Measurements from ENCODE around the gene PISD.
A peak's percentile ranks its signal among the peaks of the same experiment; 100 is the strongest.

The PISD gene

GRCh38 chr22:31692186-31692886, 30.3 kb upstream of the PISD start:
- ATAC-seq (ENCODE audit: low read depth): peak; percentile 44; the same call in 1 of the 3 replicates
- Histone ChIP-seq H3K27me3 (ENCODE audit: insufficient read depth, poor library complexity, severe bottlenecking) (no peaks in the 10 kb centered on the region), H3K27ac (ENCODE audit: poor library complexity, severe bottlenecking) (no peak overlapping the region), H3K36me3 (ENCODE audit: low read depth) (peaks cover 70% of the 10 kb centered on the region), H3K4me1 (ENCODE audit: insufficient read depth, poor library complexity, severe bottlenecking) (no peaks in the 10 kb centered on the region), H3K4me3 (ENCODE audit: severe bottlenecking) (no peak overlapping the region), H3K9me3 (ENCODE audit: severe bottlenecking) (no peaks in the 10 kb centered on the region)
- no peak for TF ChIP-seq CTCF (IDR thresholded peaks at IDR 0.05; ENCODE audit: poor library complexity, severe bottlenecking)
- DNase-seq (ENCODE audit: low spot score): no peak

DNA sequence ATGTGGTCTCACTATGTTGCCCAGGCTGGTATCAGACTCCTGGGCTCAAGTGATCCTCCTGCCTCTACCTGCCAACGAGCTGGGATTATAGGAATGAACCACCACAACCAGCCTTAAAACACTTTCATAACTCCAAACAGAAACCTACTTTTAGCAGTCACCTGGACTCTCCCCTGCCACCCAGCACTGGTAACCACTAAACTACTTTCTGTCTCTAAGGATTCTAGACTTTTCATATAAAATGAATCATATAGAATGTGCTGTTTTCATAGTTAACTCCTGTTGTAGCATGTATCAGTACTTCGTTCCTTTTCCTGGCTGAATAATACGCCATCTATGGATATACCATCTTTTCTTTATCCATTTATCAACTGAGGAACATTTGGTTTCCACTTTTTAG, 29.4 kb upstream of the PISD start:
- ATAC-seq (ENCODE audit: low read depth): no peak
- Histone ChIP-seq H3K36me3 (ENCODE audit: low read depth) (peaks cover 67% of the 10 kb centered on the region), H3K27ac (ENCODE audit: poor library complexity, severe bottlenecking) (no peak overlapping the region)

GRCh38 chr22:31683181-31684105, 21.4 kb upstream of the PISD start:
- H3K27ac ChIP-seq (ENCODE audit: poor library complexity, severe bottlenecking): peak overlapping the region; percentile 70

More for the DNA sequence above, 29.4 kb upstream of the PISD start:
- Histone ChIP-seq H3K4me3 (ENCODE audit: severe bottlenecking) (no peak overlapping the region), H3K9me3 (ENCODE audit: severe bottlenecking) (no peaks in the 10 kb centered on the region), H3K27me3 (ENCODE audit: insufficient read depth, poor library complexity, severe bottlenecking) (no peaks in the 10 kb centered on the region), H3K4me1 (ENCODE audit: insufficient read depth, poor library complexity, severe bottlenecking) (no peaks in the 10 kb centered on the region)
- no peak for DNase-seq (ENCODE audit: low spot score)
- TF ChIP-seq CTCF (IDR thresholded peaks at IDR 0.05; ENCODE audit: poor library complexity, severe bottlenecking): no peak

DNA sequence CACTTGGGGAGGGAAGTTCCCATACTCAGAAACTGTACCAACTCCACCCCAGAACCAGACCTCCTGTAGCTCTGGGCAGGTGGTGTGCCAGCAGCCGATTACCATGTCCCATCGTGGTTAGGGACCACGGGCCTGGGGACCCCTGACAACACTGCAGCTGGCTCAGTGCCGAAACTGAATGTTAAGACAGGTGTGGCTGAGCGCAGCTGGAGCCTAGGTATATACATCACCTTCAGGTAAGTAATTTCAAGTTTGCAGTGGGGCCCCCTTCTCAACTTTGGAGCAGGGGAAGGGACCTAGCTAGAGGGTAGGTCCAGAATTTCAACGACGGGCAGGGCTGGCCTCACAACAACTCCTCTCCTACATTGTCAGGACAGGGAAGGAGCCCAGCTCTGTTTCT, 20.7 kb upstream of the PISD start:
- H3K27me3 ChIP-seq (ENCODE audit: insufficient read depth, poor library complexity, severe bottlenecking): no peaks in the 10 kb centered on the region
- peaks cover 23% of the 10 kb centered on the region for H3K36me3 ChIP-seq (ENCODE audit: low read depth)
- DNase-seq (ENCODE audit: low spot score) (no peak), ATAC-seq (ENCODE audit: low read depth) (no peak; the same call in 2 of the 3 replicates)
- no peak overlapping the region for H3K4me3 ChIP-seq (ENCODE audit: severe bottlenecking)
- peak overlapping the region; percentile 70 for H3K27ac ChIP-seq (ENCODE audit: poor library complexity, severe bottlenecking)
- H3K4me1 ChIP-seq (ENCODE audit: insufficient read depth, poor library complexity, severe bottlenecking): peaks cover 29% of the 10 kb centered on the region
- no peaks in the 10 kb centered on the region for H3K9me3 ChIP-seq (ENCODE audit: severe bottlenecking)
- TF ChIP-seq CTCF (IDR thresholded peaks at IDR 0.05; ENCODE audit: poor library complexity, severe bottlenecking): no peak

More at GRCh38 chr22:31683181-31684105, 21.4 kb upstream of the PISD start:
- no peak for TF ChIP-seq CTCF (IDR thresholded peaks at IDR 0.05; ENCODE audit: poor library complexity, severe bottlenecking)
- Histone ChIP-seq H3K36me3 (ENCODE audit: low read depth) (peaks cover 24% of the 10 kb centered on the region), H3K9me3 (ENCODE audit: severe bottlenecking) (no peaks in the 10 kb centered on the region), H3K4me1 (ENCODE audit: insufficient read depth, poor library complexity, severe bottlenecking) (peaks cover 29% of the 10 kb centered on the region), H3K27me3 (ENCODE audit: insufficient read depth, poor library complexity, severe bottlenecking) (no peaks in the 10 kb centered on the region), H3K4me3 (ENCODE audit: severe bottlenecking) (no peak overlapping the region)
- ATAC-seq (ENCODE audit: low read depth) (peak; percentile 96), DNase-seq (ENCODE audit: low spot score) (peak; percentile 71)
